Measurements from ENCODE around the gene ERC1.

The ERC1 gene

DNA sequence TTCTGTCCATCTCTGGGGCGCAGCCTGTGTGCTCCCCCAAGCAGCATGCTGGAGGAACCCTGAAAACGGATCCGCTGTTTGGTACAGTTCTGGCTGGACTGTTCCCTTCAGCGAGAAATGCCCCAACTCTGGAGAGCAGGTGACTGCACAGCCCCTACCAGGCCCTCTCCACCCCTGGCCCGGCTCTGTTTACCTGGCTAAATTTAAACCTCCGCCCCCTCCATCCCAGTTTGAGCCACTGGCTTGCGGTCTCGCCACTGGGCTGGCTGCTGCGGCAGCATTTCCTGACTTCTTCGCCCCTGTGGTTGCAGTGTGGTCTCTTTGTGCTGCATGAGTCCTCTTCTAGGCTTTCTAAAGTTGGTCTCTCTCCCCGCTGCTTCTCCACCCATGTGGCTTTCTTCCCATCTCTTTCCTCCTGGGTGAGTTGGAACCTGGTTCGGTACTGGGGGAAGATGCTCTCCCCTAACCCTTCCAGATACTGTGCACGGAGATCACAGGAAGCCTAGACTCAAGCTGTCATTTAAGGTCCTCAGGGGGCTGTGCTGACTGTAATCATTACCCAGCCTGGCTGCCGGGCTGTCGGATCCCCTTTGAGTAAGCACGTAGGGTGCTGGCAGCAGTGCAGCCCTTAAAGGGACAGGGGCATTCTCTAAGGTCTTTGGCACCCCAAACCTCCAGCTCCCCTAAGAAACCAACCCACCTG lies 542.7 kb downstream of the ERC1 start:
- DNase-seq (ENCODE audit: low read depth in 2 of 2): no peak

DNA sequence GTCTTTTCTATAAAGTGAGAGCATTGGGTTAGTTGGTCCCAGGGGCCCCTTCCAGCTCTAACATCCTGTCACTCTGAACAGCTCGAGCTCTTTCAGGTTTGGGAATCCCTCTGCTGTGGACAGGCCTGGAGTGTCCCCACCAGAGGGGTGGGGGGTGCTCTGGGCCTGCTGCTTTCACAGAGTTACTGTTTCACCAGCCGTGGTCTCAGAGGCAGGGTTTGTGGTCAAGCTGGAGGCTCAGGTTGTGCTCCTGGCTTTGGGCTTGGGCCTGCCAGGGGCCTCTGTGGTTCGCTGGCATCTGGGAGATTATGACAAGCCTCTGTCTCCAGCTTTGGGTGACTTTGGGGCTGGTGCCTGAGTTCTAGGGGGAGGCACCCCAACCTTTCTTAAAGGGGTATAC lies 543.7 kb downstream of the ERC1 start:
- no peak for DNase-seq (ENCODE audit: low read depth in 2 of 2)

DNA sequence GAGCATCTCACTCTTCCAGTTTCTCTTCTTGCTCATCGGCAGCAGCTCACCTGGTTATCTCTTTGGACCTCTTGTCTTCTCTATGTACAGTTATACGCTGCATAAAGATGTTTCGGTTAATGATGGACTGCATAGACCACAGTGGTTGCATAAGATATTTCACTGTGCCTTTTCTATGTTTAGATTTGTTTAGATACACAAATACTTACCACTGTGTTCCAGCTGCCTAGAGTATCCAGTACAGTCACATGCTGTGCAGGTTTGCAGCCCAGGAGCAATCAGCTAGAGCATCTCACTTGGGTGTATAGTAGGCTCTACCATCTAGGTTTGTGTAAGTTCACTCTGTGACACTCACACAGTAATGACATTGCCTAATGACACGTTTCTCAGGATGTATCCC lies 545.8 kb downstream of the ERC1 start:
- no peak for DNase-seq (ENCODE audit: low read depth in 2 of 2)

DNA sequence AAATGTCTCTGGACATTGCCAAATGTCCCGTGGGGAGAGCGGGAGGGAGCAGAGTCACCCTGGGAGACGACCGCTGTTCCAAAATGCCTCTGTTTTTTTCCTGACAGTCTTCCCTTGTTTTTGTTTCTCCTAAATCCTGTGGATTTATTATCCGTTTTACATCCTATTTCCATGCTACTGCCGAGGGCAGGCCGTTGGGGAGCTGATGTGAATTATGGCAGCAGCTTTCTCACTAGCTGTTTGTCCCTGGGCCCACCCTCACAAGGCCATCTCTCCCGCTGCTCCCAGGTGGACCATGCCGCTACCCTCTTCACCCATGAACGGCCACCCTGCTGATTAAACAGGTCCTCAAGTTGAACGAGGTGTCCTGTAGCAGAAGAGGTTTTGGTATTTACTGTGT lies 548.1 kb downstream of the ERC1 start:
- no peak for DNase-seq (ENCODE audit: low read depth in 2 of 2)

DNA sequence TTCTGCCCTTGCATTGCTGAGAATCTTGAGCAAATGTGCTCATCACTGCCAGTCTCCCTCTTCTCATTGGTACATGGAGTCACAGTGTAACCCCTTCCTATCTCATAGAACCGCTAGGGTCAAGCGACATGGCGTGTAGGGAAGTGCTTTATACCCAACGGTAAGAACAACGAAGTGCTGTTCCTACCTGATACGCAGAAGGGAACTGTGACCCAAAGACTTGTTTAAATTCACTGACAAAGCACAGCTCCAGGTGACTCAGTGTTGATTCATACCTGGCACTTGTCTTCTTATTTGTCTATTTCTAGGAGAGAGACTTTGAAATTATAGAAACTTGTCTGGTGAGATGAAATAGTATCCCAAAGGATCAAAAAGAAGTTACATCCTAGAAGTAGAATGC lies 549.7 kb downstream of the ERC1 start:
- DNase-seq (ENCODE audit: low read depth in 2 of 2): no peak

DNA sequence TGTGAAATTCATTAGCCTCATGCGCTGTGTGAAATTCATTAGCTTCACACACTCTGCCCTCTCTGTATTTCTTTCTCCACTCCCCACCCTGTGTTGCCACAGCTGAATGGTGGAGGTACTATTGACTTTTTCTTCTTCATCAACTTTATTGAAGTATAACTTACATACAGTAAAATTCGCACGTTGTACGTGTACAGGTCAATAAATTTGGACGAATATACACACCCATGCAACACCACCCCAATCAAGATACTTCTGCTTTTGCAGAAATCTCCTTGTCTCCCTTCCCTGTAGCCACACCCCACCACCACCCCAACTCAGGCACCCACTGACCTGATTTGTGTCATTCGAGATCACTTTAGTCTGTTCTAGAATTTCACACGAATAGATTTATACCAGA lies 551.6 kb downstream of the ERC1 start:
- DNase-seq (ENCODE audit: low read depth in 2 of 2): no peak

DNA sequence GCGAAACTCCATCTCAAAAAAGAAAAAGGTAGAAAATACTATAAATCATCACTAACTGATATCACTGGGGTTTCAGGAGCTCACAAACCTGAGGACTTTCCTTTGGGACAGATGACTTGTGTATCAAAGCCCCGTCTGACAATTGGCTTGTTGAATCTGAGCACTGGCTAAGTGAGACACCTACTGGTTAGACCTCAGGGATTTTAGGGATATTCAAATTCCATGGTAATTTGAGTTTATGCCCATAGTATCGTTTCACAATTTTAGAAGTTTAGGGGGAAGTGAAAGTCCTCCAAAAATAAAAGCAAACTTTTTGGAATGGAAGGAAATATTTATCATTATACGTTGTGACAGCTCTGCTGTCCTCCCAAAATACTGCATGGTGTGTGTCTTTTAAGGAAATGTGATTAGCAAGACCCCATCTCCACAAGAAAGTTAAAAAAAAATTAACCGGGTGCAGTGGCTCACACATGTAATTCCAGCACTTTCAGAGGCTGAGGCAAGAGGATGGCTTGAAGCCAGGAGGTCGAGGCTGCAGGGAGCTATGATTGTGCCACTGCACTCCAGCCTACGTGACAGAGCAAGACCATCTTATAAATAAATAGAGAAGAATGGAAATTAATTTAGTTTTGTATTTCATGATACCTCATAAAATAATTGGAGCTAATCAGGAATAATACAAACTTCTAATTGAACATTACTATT lies 554.1 kb downstream of the ERC1 start:
- DNase-seq (ENCODE audit: low read depth in 2 of 2): no peak

Measured in stimulated activated CD8-positive, alpha-beta memory T cell treated with anti-CD3 and anti-CD28 coated beads, Interleukin-7, amount 100 ng/mL, for 4 hours (primary cell).